DOHH2 (cell line): ENCODE results near the gene POLA1.

ENCODE experiments used
- H3F3A ChIP-seq: fragments of 200-600 bp; sonication (generic), shearing (Covaris generic); 2 replicates; pipeline ENCODE4 v1.6.0; 2016; ENCODE audit warnings: antibody characterized with exemption, mild to moderate bottlenecking; ENCODE audit not compliant: control insufficient read depth, insufficient read depth
- H3K27ac ChIP-seq: fragments of 200-600 bp; sonication (generic); 2 replicates; pipeline ENCODE4 v1.5.1; 2014; ENCODE audit warnings: low read depth, mild to moderate bottlenecking, low read length, moderate library complexity
- H3K27me3 ChIP-seq: fragments of 200-600 bp; sonication (generic); 2 replicates; pipeline ENCODE4 v1.6.1; 2014; ENCODE audit warnings: mild to moderate bottlenecking, low read length, mixed read lengths; ENCODE audit not compliant: control insufficient read depth
- H3K36me3 ChIP-seq: fragments of 200-600 bp; sonication (generic); 2 replicates; pipeline ENCODE4 v1.6.1; 2014; ENCODE audit warnings: mild to moderate bottlenecking, low read length, moderate library complexity, mixed read lengths; ENCODE audit not compliant: control insufficient read depth
- H3K4me1 ChIP-seq: fragments of 200-600 bp; sonication (generic); 2 replicates; pipeline ENCODE4 v1.6.1; 2014; ENCODE audit warnings: mild to moderate bottlenecking, low read length, mixed read lengths; ENCODE audit not compliant: control insufficient read depth
- H3K4me2 ChIP-seq: fragments of 200-600 bp; sonication (generic); 2 replicates; pipeline ENCODE4 v1.6.0; 2014; ENCODE audit warnings: mild to moderate bottlenecking, low read length, moderate library complexity
- H3K4me3 ChIP-seq: fragments of 200-600 bp; sonication (generic); 2 replicates; pipeline ENCODE4 v1.5.1; 2014; ENCODE audit warnings: mild to moderate bottlenecking, low read length, mixed read lengths
- H3K79me2 ChIP-seq: fragments of 200-600 bp; sonication (generic); 2 replicates; pipeline ENCODE4 v1.6.1; 2014; ENCODE audit warnings: mild to moderate bottlenecking, low read length, mixed read lengths; ENCODE audit not compliant: control insufficient read depth
- H3K9me2 ChIP-seq: fragments of 200-600 bp; sonication (generic); replicated peaks from 2 replicates; pipeline ENCODE4 v1.6.1; 2014; ENCODE audit warnings: mild to moderate bottlenecking, low read length, mixed read lengths; ENCODE audit not compliant: control insufficient read depth
- H3K9me3 ChIP-seq: fragments of 200-600 bp; sonication (generic); 2 replicates; pipeline ENCODE4 v1.6.1; 2014; ENCODE audit warnings: antibody characterized with exemption, low read length, mixed read lengths; ENCODE audit not compliant: control insufficient read depth, insufficient read depth
- H4K20me1 ChIP-seq: fragments of 200-600 bp; sonication (generic); 2 replicates; pipeline ENCODE4 v1.6.0; 2014; ENCODE audit warnings: low read depth, mild to moderate bottlenecking, antibody characterized with exemption, low read length, moderate library complexity; ENCODE audit not compliant: control insufficient read depth, insufficient read depth
- EZH2phosphoT487 ChIP-seq: fragments of 200-600 bp; sonication (generic); IDR thresholded peaks from 2 replicates; pipeline ENCODE4 v1.6.1; 2017; ENCODE audit warnings: borderline replicate concordance, mild to moderate bottlenecking, antibody characterized with exemption, low read length, moderate library complexity, mixed read lengths
- TF ChIP-seq, protein P1 (sequence below): fragments of 200-600 bp; sonication (generic); IDR thresholded peaks from one replicate; pipeline ENCODE4 v1.5.1; 2014; ENCODE audit warnings: antibody characterized with exemption, mild to moderate bottlenecking, low read depth, low read length; ENCODE audit not compliant: poor library complexity, severe bottlenecking

Gene POLA1, protein sequence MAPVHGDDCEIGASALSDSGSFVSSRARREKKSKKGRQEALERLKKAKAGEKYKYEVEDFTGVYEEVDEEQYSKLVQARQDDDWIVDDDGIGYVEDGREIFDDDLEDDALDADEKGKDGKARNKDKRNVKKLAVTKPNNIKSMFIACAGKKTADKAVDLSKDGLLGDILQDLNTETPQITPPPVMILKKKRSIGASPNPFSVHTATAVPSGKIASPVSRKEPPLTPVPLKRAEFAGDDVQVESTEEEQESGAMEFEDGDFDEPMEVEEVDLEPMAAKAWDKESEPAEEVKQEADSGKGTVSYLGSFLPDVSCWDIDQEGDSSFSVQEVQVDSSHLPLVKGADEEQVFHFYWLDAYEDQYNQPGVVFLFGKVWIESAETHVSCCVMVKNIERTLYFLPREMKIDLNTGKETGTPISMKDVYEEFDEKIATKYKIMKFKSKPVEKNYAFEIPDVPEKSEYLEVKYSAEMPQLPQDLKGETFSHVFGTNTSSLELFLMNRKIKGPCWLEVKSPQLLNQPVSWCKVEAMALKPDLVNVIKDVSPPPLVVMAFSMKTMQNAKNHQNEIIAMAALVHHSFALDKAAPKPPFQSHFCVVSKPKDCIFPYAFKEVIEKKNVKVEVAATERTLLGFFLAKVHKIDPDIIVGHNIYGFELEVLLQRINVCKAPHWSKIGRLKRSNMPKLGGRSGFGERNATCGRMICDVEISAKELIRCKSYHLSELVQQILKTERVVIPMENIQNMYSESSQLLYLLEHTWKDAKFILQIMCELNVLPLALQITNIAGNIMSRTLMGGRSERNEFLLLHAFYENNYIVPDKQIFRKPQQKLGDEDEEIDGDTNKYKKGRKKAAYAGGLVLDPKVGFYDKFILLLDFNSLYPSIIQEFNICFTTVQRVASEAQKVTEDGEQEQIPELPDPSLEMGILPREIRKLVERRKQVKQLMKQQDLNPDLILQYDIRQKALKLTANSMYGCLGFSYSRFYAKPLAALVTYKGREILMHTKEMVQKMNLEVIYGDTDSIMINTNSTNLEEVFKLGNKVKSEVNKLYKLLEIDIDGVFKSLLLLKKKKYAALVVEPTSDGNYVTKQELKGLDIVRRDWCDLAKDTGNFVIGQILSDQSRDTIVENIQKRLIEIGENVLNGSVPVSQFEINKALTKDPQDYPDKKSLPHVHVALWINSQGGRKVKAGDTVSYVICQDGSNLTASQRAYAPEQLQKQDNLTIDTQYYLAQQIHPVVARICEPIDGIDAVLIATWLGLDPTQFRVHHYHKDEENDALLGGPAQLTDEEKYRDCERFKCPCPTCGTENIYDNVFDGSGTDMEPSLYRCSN (N-terminal part only)

DNA sequence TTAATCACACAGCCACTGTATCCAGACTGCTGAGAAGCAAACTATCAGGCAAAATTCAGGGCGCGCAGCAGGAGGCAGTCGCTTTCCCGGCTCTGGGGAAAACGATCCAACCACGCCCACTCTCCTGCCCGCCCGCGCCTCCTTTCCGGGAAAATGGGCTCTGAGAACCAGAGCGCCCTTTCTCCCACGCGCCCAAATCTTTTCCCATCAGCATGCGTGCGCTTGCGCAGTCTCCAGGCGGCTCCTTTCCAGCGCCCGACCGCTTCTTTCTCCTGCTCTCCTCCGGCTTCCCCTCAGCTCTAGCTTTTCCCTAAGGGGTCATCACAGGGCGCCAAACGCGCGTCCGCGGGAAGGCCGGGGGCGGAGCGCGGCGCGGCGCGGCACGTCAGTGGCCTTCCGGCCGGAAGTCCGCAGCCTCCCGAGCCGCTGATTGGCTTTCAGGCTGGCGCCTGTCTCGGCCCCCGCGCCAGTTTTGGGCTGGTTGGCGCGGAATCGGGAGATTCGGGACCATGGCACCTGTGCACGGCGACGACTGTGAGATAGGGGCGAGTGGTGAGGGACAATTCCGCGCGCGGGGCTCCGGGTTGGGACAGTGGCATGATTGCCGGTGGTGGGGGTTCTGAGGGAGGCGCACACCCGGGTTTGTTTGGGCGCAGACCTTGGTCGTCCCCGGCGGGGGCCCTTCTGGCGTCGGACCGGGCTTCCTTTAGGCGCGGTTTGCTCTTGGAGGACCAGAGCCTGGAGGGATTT lies at the start of gene POLA1:
Gene POLA1, plus strand, starts transcription at position 466 of the 750 bp plus-strand sequence. Its CDS starts 44 bp downstream, at position 510.
- Histone ChIP-seq H4K20me1 (0 out of 2 replicates have a peak, but pooled peaks cover 9% of the 10 kb centered on the region), H3F3A (no peaks in the 10 kb centered on the region), H3K79me2 (peaks cover 49% of the 10 kb centered on the region), H3K9me2 (no peaks in the 10 kb centered on the region), H3K36me3 (peaks cover 31% of the 10 kb centered on the region), H3K4me2 (peak within 1 kb of the TSS; percentile 84), H3K4me3 (peak within 1 kb of the TSS; percentile 87), H3K9me3 (no peaks in the 10 kb centered on the region), H3K27ac (peak within 1 kb of the TSS; percentile 51), H3K4me1 (peaks cover 44% of the 10 kb centered on the region), H3K27me3 (no peaks in the 10 kb centered on the region)
- no peak for TF ChIP-seq EZH2phosphoT487
- TF ChIP-seq, protein P1, sequence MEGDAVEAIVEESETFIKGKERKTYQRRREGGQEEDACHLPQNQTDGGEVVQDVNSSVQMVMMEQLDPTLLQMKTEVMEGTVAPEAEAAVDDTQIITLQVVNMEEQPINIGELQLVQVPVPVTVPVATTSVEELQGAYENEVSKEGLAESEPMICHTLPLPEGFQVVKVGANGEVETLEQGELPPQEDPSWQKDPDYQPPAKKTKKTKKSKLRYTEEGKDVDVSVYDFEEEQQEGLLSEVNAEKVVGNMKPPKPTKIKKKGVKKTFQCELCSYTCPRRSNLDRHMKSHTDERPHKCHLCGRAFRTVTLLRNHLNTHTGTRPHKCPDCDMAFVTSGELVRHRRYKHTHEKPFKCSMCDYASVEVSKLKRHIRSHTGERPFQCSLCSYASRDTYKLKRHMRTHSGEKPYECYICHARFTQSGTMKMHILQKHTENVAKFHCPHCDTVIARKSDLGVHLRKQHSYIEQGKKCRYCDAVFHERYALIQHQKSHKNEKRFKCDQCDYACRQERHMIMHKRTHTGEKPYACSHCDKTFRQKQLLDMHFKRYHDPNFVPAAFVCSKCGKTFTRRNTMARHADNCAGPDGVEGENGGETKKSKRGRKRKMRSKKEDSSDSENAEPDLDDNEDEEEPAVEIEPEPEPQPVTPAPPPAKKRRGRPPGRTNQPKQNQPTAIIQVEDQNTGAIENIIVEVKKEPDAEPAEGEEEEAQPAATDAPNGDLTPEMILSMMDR: no peak

DNA sequence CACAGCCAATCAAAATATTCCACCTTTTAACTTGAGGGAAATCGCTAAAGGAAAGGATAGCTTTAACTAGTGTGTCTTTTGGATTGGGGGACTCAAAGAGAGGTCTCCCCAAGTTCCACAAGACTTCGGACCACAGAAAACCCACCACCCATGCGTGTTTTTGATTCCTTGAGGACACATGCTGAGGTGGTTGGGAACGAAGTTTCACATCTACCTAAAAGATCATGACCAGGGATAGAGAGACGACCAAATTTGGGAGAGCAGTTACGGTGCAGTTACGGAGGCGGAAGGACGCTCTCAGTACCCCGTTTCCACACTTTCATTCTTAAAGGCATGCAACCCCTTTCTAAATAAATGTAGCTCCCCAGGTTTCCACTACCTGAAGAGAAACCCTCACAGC lies 47.7 kb upstream of the POLA1 start:
- H3K4me3 ChIP-seq: no peak overlapping the region
- no peaks in the 10 kb centered on the region for H3K4me1 ChIP-seq
- TF ChIP-seq, protein P1: no peak
- no peak for TF ChIP-seq EZH2phosphoT487
- no peaks in the 10 kb centered on the region for H3K9me2 ChIP-seq
- peaks cover 11% of the 10 kb centered on the region for H3K27me3 ChIP-seq
- no peaks in the 10 kb centered on the region for H3K36me3 ChIP-seq
- no peak overlapping the region for H3K4me2 ChIP-seq
- H4K20me1 ChIP-seq: no peaks in the 10 kb centered on the region
- no peaks in the 10 kb centered on the region for H3F3A ChIP-seq
- H3K27ac ChIP-seq: no peak overlapping the region
- H3K9me3 ChIP-seq: no peaks in the 10 kb centered on the region
- H3K79me2 ChIP-seq: no peaks in the 10 kb centered on the region

DNA sequence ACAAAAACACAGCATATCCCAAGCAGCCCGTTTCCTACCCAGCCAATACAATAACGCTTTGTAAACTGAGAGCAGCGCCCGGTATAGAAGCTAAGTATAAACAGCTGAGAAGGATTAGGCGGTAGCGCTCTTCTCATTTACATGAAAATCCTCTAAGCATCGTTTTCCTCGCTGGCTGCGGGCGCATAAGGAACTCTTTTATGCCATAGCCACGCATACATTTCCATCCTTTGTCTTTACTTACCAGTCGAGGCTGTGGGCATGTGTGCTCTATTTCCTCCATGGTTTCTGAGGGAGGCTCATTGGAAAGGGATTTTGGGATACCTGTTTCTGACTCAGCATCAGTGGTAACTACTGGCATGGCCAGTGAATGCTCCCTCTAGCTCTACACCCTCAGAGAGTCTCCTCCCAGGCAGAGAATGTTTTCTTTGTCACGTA lies 47.0 kb upstream of the POLA1 start:
- no peaks in the 10 kb centered on the region for H3K36me3 ChIP-seq
- no peaks in the 10 kb centered on the region for H4K20me1 ChIP-seq
- peaks cover 11% of the 10 kb centered on the region for H3K27me3 ChIP-seq
- H3K4me3 ChIP-seq: no peak overlapping the region
- TF ChIP-seq, protein P1: no peak
- no peak for TF ChIP-seq EZH2phosphoT487
- no peak overlapping the region for H3K4me2 ChIP-seq
- no peak overlapping the region for H3K27ac ChIP-seq
- no peaks in the 10 kb centered on the region for H3K4me1 ChIP-seq
- no peaks in the 10 kb centered on the region for H3K9me2 ChIP-seq
- H3F3A ChIP-seq: no peaks in the 10 kb centered on the region
- no peaks in the 10 kb centered on the region for H3K79me2 ChIP-seq
- H3K9me3 ChIP-seq: no peaks in the 10 kb centered on the region
